Activated T-cell treated with anti-CD3 and anti-CD28 coated beads for 4 hours (primary cell): ENCODE measurements around the gene CASKIN1.

Source experiments
- DNase-seq: peaks from one replicate; pipeline ENCODE4 v3.0.0-alpha.2; 2020

CASKIN1 gene

DNA sequence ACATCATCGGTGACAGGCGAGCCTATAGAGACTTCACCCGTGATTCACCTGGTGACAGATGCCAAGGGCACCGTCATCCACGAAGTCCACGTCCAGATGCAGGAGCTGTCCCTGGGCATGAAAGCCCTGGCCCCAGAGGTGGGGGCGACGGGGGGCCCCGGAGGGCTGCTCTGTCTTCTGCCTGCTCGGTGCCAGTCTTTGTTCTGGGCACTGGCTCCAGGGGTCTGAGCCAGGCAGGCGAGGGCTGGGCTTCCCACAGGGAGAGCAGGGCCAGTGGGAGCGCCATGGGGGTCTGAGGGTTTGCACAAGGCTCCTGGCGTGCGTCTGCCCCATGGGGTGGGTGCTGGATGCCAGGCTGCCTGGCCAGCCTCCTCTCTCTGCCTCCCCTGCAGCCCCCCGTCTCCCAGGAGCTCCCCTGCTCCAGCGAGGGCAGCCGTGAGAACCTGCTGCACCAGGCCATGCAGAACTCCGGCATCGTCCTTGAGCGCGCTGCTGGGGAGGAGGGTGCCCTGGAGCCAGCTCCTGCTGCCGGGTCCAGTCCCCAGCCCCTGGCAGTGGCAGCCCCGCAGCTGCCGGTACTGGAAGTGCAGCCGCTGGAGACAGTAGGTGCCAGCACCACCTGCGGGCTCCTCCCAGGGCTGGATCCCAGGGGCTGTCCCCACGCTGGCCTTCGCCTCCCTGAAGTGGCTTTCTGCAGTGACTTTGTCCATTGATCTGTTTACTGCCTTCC, 36.8 kb upstream of the CASKIN1 start:
- no peak for DNase-seq

GRCh38 chr16:2232094-2232990, 35.9 kb upstream of the CASKIN1 start:
- no peak for DNase-seq

DNA sequence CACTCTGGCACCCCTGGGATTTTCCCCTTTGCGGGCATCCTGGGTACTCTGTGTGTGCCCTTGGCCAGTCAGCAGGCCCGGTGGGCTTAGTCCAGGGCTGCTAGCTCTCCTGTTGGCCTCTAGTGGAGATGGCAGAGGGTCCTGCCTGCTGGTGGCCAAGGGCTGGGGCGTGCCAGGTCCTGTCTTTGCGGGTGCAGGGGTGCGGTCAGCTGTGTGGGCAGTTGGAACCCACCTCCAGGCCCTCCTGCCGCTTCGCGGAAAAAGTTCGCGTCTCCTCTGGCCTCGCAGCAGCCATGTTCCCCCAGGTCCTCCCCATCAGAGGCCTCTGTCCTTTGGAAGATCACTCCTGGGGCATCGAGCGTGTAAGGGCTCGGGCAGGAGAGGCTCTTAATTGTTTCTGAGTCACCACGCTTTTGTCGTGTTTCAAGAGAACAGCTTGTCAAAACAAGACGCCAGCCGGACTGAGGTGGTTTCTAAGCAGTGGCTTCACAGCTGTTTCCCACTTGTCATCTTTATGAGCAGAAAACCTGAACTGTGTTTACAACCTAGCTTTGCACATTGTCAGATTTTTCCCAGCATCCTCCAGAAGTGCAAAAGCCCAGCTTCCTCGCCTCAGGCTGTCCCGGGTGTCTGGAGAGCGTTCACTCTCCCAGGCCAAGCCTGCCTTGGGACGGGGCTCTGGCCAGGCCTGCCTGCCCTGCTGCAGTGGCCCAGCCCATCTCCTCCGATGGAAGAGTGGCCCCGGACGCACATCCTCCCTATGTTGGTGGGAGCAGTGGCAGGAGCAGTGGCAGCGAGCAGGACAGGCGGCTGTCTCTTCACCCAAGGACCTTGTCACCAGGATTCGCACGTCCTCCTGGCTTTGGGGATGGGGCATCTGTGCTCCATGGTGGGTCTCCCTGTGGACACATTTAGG, 34.9 kb upstream of the CASKIN1 start:
- no peak for DNase-seq

DNA sequence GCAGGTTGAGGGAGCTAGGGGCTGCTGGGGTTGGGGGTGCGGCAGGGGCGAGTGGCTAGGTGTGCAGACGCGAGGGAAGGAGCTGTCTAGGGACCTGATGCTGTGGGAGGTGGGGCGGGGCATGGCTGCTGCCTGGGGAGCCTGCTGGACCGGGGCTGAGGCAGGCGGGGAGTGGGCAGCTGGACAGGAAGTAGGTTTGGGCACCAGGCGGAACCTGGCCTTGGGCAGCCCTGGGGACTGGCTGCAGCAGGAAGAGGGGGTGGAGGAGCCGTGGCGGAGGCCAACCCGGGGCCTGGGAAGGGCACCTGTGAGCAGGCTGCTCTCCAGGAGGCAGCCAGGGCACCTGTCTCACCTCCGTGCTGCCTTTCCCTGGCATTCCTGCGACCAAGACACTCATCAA, 34.0 kb upstream of the CASKIN1 start:
- no peak for DNase-seq

DNA sequence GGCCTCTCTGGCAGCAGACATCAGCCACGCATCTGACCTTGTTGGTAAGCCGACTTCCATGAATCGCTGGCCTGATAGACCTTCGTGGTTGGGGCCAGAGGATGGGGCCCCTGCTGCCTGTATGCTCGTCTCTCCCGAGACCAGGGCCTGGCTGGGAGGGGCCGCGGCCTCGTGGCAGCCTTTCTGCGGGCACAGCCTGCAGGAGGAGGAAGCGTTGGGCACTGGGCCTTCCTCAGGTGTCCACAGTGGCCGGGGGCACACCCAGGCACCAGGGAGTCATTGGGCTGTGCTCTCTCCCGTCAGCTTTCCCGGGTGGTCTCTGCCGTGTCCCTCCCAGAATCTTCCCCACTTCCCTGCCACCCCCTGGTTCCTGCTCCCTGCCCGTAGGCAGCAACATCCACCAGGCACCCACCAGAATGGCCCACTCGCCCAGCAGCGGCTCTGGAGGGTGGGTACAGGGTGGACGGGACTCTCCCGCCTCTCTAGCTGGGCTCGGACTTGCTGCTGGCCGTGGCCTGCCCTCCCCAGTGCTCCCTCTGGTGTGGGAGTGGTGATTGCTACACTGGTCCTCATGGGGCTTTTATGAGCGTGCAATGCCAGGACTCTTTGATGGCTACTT, 33.3 kb upstream of the CASKIN1 start:
- DNase-seq: no peak

DNA sequence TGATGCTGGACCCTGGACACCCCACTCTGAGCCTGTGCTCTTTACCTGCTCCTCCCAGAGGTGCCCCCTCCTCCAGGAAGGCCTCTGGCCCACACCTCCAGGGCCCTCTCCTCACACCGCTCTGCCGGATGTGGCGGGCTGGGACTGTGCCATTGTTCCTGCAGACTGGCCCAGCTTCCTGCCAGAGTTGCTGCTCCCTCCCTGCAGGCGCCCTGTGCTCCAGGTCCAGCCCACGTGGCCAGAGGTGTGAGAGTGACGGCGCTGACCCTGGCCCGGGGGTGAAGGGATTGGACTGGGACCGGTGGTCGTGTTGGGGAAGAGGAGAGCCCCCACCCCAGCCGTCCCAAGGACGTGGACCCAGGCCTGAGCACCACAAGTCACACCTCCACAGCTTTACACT, 32.7 kb upstream of the CASKIN1 start:
- no peak for DNase-seq

DNA sequence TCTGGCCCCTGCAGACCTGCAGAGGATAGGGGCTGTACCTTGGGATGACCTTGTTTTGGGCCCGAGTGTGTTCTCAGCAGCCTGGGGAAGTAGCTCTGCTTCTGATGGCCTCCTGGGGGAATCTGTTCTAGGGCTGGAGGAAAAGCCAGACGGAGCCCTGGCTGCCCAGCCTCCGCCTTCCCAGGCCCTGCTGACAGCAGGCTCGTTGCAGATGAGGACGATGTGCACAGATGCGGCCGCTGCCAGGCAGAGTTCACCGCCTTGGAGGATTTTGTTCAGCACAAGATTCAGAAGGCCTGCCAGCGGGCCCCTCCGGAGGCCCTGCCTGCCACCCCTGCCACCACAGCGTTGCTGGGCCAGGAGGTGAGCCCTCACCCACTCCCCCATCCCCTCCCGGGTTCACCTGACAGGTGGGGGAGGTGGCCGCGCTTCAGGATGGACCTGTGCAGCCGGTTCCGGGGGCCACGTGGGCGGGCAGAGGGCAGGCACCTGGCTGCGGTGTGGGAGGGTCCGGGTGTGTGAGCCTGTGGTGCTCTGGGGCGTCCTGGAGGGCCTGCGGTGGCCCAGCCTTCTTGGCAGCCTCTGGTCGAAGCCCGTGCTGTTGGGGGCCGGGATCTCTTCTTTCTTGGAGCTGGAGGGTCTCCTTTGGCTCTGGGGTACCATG, 31.9 kb upstream of the CASKIN1 start:
- no peak for DNase-seq

DNA sequence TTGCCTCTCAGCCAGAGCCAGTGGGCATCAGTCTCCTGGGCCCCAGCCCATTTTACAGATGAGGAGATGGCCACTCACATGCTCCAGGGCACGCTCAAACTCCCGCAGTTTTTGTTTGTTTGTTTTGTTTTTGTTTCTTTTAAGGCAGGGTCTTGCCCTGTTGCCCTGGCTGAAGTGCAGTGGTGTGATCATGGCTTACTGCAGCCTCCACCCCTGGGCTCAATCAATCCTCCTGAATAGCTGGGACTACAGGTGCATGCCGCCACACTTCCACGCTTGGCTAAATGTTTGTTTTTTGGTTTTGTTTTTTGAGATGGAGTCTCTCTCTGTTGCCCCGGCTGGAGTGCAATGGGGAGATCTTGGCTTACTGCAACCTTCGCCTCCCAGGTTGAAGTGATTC, 30.5 kb upstream of the CASKIN1 start:
- DNase-seq: no peak

DNA sequence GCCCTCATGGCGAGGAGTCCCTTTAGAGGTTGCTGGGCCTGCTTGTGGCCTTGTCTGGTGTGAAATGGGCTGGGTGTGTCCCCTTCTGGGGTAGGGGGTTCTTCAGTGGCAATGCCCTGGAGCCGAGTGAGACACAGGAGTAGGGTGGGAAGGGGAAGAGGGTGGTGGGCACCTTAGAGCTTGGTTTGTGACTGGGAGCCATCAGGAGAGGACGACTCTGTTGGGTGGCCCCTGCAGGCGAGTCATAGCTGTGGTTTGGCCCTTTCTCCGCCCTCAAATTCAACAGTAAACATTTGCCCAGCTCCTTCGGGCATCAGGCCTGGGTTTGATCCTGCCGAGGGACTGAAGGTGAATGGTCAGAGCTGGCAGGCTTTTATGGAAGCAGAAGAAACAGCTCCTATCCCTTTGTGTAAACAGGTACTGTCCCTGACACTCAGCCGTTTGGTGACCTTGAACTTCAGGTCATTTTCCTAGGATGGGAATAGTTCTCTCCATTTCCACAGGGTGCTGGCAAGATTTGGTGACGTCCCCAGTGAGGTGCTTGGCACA, 29.9 kb upstream of the CASKIN1 start:
- DNase-seq: no peak

DNA sequence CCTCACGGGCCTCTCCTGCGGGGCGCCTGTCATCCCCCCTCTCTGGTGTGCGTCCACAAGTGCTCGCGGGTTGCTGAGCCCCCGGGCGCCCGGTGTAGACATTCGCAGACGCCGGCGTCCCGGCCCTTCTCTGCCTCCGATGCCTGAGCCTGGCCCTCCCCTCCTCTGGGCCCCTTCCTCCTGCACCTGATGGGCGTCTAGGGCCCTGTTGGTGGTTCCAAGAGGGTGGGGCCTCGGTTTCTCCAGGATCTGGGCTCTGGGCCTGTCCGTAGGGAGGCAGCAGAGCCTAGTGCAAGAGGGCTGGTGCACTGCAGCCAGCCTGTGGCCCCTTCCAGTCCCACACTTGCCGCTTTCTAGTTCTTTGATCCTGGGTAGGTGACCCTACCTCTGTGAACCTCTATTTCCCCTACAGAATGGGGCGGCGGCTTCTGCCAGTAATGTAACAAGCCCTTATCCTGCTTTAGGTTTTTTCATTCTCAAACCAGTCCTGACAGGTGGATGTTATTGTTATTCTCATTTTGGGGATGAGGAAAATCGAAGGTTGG, 27.6 kb upstream of the CASKIN1 start:
- DNase-seq: peak; percentile 12

GRCh38 chr16:2223221-2223941, 27.0 kb upstream of the CASKIN1 start, which contains the start of gene E4F1:
TSS of gene E4F1 (plus strand) at chr16:2223591. CDS start at chr16:2223614, 23 bp downstream.
- peak; percentile 96 for DNase-seq

GRCh38 chr16:2216330-2216729, 19.9 kb upstream of the CASKIN1 start:
- DNase-seq: no peak

DNA sequence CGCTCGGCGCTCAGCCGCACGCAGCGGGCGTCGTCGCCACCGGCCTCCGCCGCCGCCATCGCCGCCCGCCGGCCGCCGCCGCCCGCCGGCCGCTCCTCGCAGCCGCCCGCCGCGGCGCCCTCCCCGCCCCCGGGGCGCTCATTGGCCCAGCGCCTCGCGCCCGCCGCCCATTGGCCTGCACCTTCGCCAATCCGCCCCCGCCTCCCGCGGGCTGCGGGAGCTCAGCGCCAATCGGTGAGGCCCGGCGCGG, 18.2 kb upstream of the CASKIN1 start, which contains the start of gene PGP:
PGP (minus strand) TSS at position 122 of the 250 bp plus-strand sequence; CDS start at position 59, 63 bp downstream.
- DNase-seq: no peak

- no peak for DNase-seq
Measured at GRCh38 chr16:2213817-2214718, 17.7 kb upstream of the CASKIN1 start.

GRCh38 chr16:2212362-2213324, 16.2 kb upstream of the CASKIN1 start:
- DNase-seq: no peak

- DNase-seq: no peak
Measured at GRCh38 chr16:2211923-2212347, 15.5 kb upstream of the CASKIN1 start.

DNA sequence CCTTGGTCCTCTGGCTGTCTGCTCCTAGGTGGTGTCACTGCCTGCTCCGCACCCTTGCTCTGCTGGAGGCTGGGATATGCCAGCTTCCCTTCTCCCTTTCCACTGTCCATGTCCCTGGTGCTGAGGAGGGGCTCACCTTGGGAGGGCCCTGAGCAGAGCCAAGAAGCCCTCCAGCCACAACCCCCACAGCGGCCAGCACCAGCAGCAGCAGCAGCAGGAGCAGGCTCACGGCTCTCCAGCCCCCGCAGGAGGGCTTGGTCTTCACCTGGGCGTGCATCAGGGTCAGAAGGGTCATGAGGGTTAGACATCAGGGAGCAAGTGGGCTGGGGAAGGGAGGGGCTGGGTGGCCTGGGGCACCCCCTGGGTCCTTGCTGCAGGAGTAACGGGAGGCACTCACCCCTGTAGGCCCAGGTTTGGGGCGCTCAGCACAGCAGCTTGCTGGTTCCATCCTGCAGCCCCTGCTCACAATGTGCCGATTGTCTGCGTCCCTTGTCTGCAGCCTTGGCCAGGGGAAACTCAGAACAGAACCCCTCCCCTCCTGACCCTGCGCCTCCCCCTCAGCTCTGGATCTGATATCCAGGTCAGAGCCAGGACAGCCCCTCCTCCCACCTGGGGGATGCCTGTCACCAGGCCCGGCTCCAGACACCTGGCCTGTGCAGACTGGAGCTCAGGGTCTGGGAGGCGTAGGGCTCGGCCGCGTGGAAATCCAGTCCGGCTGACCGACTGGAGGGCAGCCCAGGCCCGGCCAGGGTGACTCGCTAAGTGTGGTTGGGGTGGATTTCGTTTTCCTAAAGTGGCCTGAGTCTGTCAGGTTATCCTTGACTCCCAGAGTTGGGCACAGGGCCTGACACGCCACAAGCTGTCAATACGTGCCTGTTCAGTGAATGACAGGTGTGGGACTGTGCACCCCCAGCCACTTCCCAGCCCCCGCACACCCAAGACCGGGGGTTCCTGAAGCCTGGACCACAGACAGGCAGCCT, 14.3 kb upstream of the CASKIN1 start, which contains the start of gene BRICD5:
BRICD5 (minus strand) TSS at position 478 of the 980 bp plus-strand sequence; CDS start at position 448, 30 bp downstream.
- no peak for DNase-seq
